CD4-positive, alpha-beta T cell treated with Interleukin-15 for 4 hours (primary cell): Measurements from ENCODE around the gene FABP3.

Experiments used
- DNase-seq: peaks from one replicate; pipeline ENCODE4 v3.0.0-alpha.2; 2020; ENCODE audit warnings: low spot score

The FABP3 gene

GRCh38 chr1:31373056-31373896, at the start of gene FABP3:
TSS of gene FABP3 (minus strand) at chr1:31373076. CDS start at chr1:31373014, 62 bp downstream.
- no peak for DNase-seq

GRCh38 chr1:31421371-31422040, 48.6 kb upstream of the FABP3 start:
- no peak for DNase-seq

GRCh38 chr1:31420716-31421115, 47.8 kb upstream of the FABP3 start:
- no peak for DNase-seq

- no peak for DNase-seq
Measured at GRCh38 chr1:31418626-31419323, 45.9 kb upstream of the FABP3 start.

- no peak for DNase-seq
Measured at GRCh38 chr1:31417148-31417547, 44.3 kb upstream of the FABP3 start.

GRCh38 chr1:31416101-31416736, 43.3 kb upstream of the FABP3 start:
- DNase-seq, result no peak

- DNase-seq, result no peak
Measured at GRCh38 chr1:31415658-31416057, 42.8 kb upstream of the FABP3 start.

GRCh38 chr1:31414980-31415370, 42.1 kb upstream of the FABP3 start:
- no peak for DNase-seq

- DNase-seq, result no peak
Measured at GRCh38 chr1:31413405-31414001, 40.6 kb upstream of the FABP3 start.

- DNase-seq, result no peak
Measured at GRCh38 chr1:31412732-31413404, 40.0 kb upstream of the FABP3 start, which contains the start of gene SERINC2. TSS of gene SERINC2 (plus strand) at chr1:31413213. CDS start at chr1:31413266, 53 bp downstream.

- DNase-seq, result no peak
Measured at GRCh38 chr1:31412205-31412604, 39.3 kb upstream of the FABP3 start.

- DNase-seq, result no peak
Measured at GRCh38 chr1:31410871-31411270, 38.0 kb upstream of the FABP3 start.

- no peak for DNase-seq
Measured at GRCh38 chr1:31409946-31410858, 37.3 kb upstream of the FABP3 start.

GRCh38 chr1:31408788-31409318, 36.0 kb upstream of the FABP3 start:
- no peak for DNase-seq

- no peak for DNase-seq
Measured at GRCh38 chr1:31407029-31407626, 34.3 kb upstream of the FABP3 start.

GRCh38 chr1:31405578-31406245, 32.8 kb upstream of the FABP3 start:
- DNase-seq, result no peak

- DNase-seq, result no peak
Measured at GRCh38 chr1:31401241-31401640, 28.4 kb upstream of the FABP3 start.

- no peak for DNase-seq
Measured at GRCh38 chr1:31400393-31400792, 27.5 kb upstream of the FABP3 start.

GRCh38 chr1:31399976-31400375, 27.1 kb upstream of the FABP3 start:
- DNase-seq, result no peak
